Astrocyte of the cerebellum (primary cell): Measurements from ENCODE around the gene INSM2.

Experiments
- DNase-seq: peaks from one replicate; pipeline ENCODE4 v3.0.0-alpha.2; 2011; ENCODE audit warnings: low read depth
- H3K4me3 ChIP-seq: 2 replicates; pipeline ENCODE4 v1.5.1; 2011; ENCODE audit warnings: mild to moderate bottlenecking, low read depth, low read length, moderate library complexity
- CTCF ChIP-seq: IDR thresholded peaks from 2 replicates; pipeline ENCODE4 v1.5.1; 2012; ENCODE audit warnings: low read length, low read depth, moderate library complexity, mild to moderate bottlenecking; ENCODE audit errors: missing control alignments
- in situ Hi-C: cut with HindIII; loops from 2 replicates; pipeline ENCODE4 v1.10.0; 2017; ENCODE audit warnings: low sequenced_read_pairs

Gene INSM2

DNA sequence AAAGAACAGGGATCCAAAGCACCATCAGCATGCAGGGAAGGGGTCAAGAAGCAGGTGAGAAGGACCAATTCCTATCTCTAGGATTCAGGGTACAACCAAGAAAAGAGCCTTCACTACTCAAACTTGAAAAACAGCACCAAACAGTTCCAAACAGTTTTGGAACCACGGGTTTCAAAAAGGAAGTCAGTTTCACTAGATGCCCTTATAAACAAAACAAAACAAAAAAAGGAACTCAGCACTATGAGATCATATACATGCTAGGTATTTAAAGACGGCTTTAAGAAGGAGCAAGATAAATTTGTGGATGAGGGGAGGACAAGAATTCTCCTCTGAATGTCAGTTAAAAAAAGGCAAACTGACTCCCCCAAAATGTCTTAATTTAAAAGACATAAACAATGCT, 6.0 kb downstream of the INSM2 start:
- no peak overlapping the region for H3K4me3 ChIP-seq
- in situ Hi-C loops: no loop called here
- TF ChIP-seq CTCF: no peak
- DNase-seq: no peak

DNA sequence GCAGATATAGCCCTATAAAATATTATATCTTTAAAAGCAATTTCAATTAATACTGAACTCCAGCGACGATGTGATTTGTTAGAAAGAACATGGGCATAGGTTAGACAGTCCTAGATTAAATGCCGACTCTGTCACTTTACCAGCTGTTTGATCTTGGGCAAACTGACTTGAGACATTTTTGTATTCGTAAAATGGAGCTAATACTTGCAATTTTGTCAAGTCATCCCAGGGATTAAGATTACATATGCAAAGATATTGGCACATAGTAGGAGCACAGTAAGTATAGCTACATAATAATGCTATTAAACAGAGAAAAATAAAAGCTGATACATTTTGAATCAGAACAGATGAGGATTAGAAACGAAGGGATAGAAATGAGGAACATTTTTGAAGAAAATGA, 9.0 kb downstream of the INSM2 start:
- no peak for TF ChIP-seq CTCF
- H3K4me3 ChIP-seq: no peak overlapping the region
- in situ Hi-C loops: no loop called here
- no peak for DNase-seq

DNA sequence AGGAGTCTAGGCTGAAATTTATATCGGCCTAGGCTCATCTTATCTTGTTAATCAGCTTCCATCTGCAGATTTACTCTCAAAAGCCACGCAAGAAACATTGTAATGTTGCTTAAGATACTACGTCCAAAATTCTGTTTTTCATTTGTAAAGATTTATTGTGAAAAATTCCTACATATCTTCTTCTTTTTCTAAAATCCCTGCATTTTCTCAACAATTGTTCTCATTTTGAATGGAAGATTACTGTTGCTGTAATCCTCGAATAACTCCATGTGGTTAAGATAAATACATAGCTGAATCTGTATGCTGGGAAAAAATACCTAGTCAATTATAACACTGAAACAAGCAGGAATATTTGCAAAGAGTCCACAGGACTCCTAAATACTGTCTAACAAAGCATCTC, 15.6 kb downstream of the INSM2 start:
- DNase-seq: no peak
- no peak overlapping the region for H3K4me3 ChIP-seq
- no peak for TF ChIP-seq CTCF
- in situ Hi-C loops: no loop called here

DNA sequence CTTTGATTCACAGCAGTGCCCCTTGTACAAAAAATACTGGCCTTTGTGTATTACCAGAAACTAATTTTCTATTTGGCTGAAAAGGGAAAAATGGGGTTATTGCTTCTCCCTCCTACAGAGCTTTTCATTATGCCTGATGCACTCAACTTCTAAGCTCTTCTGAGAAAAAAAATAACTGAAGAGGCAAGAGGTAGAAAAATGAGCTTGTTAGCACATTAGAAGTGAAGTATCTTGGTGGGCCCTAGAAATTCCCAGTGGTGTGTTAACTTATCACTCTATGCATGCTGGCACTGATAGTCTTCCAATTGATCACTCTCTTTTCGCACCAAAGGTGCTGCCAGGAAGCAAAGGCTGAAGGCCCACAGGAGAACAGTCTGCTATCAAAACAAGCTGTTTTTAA, 17.1 kb downstream of the INSM2 start:
- H3K4me3 ChIP-seq: no peak overlapping the region
- DNase-seq: no peak
- in situ Hi-C loops: no loop called here
- no peak for TF ChIP-seq CTCF

DNA sequence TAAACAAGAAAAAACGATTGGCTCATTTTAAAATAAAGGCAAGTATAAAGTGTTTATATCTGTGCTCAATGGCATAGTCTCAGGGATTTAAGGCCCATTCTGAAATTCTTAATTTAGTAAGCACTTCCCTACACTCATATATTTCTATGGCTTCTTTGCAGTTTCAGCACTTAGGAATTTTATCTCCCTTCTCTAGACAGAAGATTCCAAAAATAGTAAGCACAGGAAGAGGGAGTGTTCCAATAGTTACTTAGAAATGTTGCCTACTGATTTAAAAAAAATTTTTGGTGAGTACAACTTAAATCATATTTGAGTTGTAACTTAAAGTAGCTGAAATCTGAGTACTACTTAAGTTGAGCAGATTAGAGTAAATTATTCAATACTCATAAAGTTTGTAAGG, 19.8 kb downstream of the INSM2 start:
- no peak for DNase-seq
- in situ Hi-C loops: no loop called here
- no peak overlapping the region for H3K4me3 ChIP-seq
- no peak for TF ChIP-seq CTCF

DNA sequence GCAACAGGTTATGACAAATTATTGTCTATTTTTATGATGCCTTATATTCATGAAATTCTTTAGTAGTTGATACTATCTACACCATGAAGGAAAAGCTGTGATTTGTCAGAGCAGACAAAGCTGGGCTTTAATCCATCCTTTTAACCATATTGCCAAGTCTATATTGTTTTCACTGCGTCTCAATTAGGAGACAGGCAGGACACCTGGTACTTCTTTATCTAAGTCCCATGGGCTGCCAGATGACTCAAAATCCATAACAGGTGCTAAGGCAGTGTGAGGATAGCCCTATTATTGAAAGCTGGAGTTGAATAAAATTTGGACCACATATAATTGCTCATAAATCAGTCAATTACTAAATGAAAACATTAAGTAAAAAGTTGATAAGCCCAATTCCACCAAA, 22.6 kb downstream of the INSM2 start:
- no peak for TF ChIP-seq CTCF
- no peak for DNase-seq
- no peak overlapping the region for H3K4me3 ChIP-seq
- in situ Hi-C loops: no loop called here

- DNase-seq: no peak
- H3K4me3 ChIP-seq: no peak overlapping the region
- in situ Hi-C loops: no loop called here
- no peak for TF ChIP-seq CTCF
Observed at GRCh38 chr14:35557221-35557747, 23.3 kb downstream of the INSM2 start.
